ENCODE data around the gene SNX5. TPM values are rescaled to one million over a fixed set of nuclear protein-coding genes. Genes with fewer than 3 reads are reported as not detected.

Gene SNX5
- total RNA-seq, 2 donors from 2014 or later, result 207 to 208 TPM

- Mint-ChIP-seq H3K9me3 (no peaks in the 10 kb centered on the region), H3K36me3 (ENCODE audit: insufficient read depth in 2 of 2) (no peaks in the 10 kb centered on the region), H3K4me1 (ENCODE audit: low read depth) (no peaks in the 10 kb centered on the region), H3K27me3 (ENCODE audit: low read depth) (no peaks in the 10 kb centered on the region), H3K27ac (no peak overlapping the region), H3K4me3 (no peak overlapping the region)
- no peak for DNase-seq
- ATAC-seq (replicated peaks in 1 of 2), result no peak
Observed at GRCh38 chr20:18004384-18005031, 35.9 kb upstream of the SNX5 start.

- no peaks in the 10 kb centered on the region for H3K36me3 Mint-ChIP-seq (ENCODE audit: insufficient read depth in 2 of 2)
- H3K4me1 Mint-ChIP-seq (ENCODE audit: low read depth), result no peaks in the 10 kb centered on the region
- H3K4me3 Mint-ChIP-seq, result no peak overlapping the region
- no peaks in the 10 kb centered on the region for H3K27me3 Mint-ChIP-seq (ENCODE audit: low read depth)
- ATAC-seq (replicated peaks in 1 of 2) (no peak), DNase-seq (no peak)
- H3K27ac Mint-ChIP-seq, result no peak overlapping the region
- H3K9me3 Mint-ChIP-seq, result no peaks in the 10 kb centered on the region
Observed at GRCh38 chr20:18003897-18004296, 35.3 kb upstream of the SNX5 start.

- no peak overlapping the region for H3K4me3 Mint-ChIP-seq
- H3K27ac Mint-ChIP-seq, result no peak overlapping the region
- no peaks in the 10 kb centered on the region for H3K36me3 Mint-ChIP-seq (ENCODE audit: insufficient read depth in 2 of 2)
- no peak for DNase-seq
- H3K9me3 Mint-ChIP-seq, result no peaks in the 10 kb centered on the region
- peaks cover 5% of the 10 kb centered on the region for H3K27me3 Mint-ChIP-seq (ENCODE audit: low read depth)
- ATAC-seq (replicated peaks in 1 of 2), result no peak
- peaks cover 3% of the 10 kb centered on the region for H3K4me1 Mint-ChIP-seq (ENCODE audit: low read depth)
Observed at GRCh38 chr20:18001131-18001921, 32.7 kb upstream of the SNX5 start.

GRCh38 chr20:17999566-17999965 lies 31.0 kb upstream of the SNX5 start:
- Mint-ChIP-seq H3K4me3 (no peak overlapping the region), H3K9me3 (no peaks in the 10 kb centered on the region)
- ATAC-seq (replicated peaks in 1 of 2), result no peak

GRCh38 chr20:17998446-17998845 lies 29.9 kb upstream of the SNX5 start:
- Mint-ChIP-seq H3K27ac (no peak overlapping the region), H3K36me3 (ENCODE audit: insufficient read depth in 2 of 2) (no peaks in the 10 kb centered on the region)
- ATAC-seq (replicated peaks in 1 of 2), result no peak

More at GRCh38 chr20:17999566-17999965, 31.0 kb upstream of the SNX5 start:
- no peak for DNase-seq
- H3K4me1 Mint-ChIP-seq (ENCODE audit: low read depth), result peaks cover 9% of the 10 kb centered on the region
- no peak overlapping the region for H3K27ac Mint-ChIP-seq
- no peaks in the 10 kb centered on the region for H3K36me3 Mint-ChIP-seq (ENCODE audit: insufficient read depth in 2 of 2)
- peaks cover 5% of the 10 kb centered on the region for H3K27me3 Mint-ChIP-seq (ENCODE audit: low read depth)

GRCh38 chr20:17995967-17996819 lies 27.6 kb upstream of the SNX5 start:
- Mint-ChIP-seq H3K4me1 (ENCODE audit: low read depth) (peaks cover 29% of the 10 kb centered on the region), H3K4me3 (no peak overlapping the region), H3K27ac (no peak overlapping the region), H3K27me3 (ENCODE audit: low read depth) (peaks cover 5% of the 10 kb centered on the region), H3K36me3 (ENCODE audit: insufficient read depth in 2 of 2) (no peaks in the 10 kb centered on the region), H3K9me3 (no peaks in the 10 kb centered on the region)
- DNase-seq, result peak; percentile 45 to 58
- peak; percentile 39 to 43 for ATAC-seq (replicated peaks in 1 of 2)

More at GRCh38 chr20:17998446-17998845, 29.9 kb upstream of the SNX5 start:
- no peak for DNase-seq
- Mint-ChIP-seq H3K9me3 (no peaks in the 10 kb centered on the region), H3K27me3 (ENCODE audit: low read depth) (peaks cover 5% of the 10 kb centered on the region), H3K4me3 (no peak overlapping the region), H3K4me1 (ENCODE audit: low read depth) (peaks cover 12% of the 10 kb centered on the region)

GRCh38 chr20:17993546-17993945 lies 25.0 kb upstream of the SNX5 start:
- Mint-ChIP-seq H3K4me3 (peak overlapping the region in 1 of 2 donors; percentile 73), H3K4me1 (ENCODE audit: low read depth) (peaks cover 29% of the 10 kb centered on the region), H3K27me3 (ENCODE audit: low read depth) (peaks cover 5% of the 10 kb centered on the region), H3K9me3 (no peaks in the 10 kb centered on the region), H3K27ac (peak overlapping the region; percentile 60), H3K36me3 (ENCODE audit: insufficient read depth in 2 of 2) (peaks cover 0 to 4% of the 10 kb centered on the region in 2 donors)
- DNase-seq, result no peak
- ATAC-seq (replicated peaks in 1 of 2), result no peak

- H3K27me3 Mint-ChIP-seq (ENCODE audit: low read depth), result peaks cover 5% of the 10 kb centered on the region
- peaks cover 33% of the 10 kb centered on the region for H3K4me1 Mint-ChIP-seq (ENCODE audit: low read depth)
- peak overlapping the region; percentile 68 for H3K27ac Mint-ChIP-seq
- H3K36me3 Mint-ChIP-seq (ENCODE audit: insufficient read depth in 2 of 2), result peaks cover 0 to 4% of the 10 kb centered on the region in 2 donors
- H3K9me3 Mint-ChIP-seq, result no peaks in the 10 kb centered on the region
- DNase-seq, result no peak
- peak; percentile 16 to 42 for ATAC-seq (replicated peaks in 1 of 2)
- peak overlapping the region; percentile 73 to 77 for H3K4me3 Mint-ChIP-seq
Observed at GRCh38 chr20:17992847-17993513, 24.4 kb upstream of the SNX5 start.

GRCh38 chr20:17992224-17992637 lies 23.6 kb upstream of the SNX5 start:
- peaks cover 41% of the 10 kb centered on the region for H3K4me1 Mint-ChIP-seq (ENCODE audit: low read depth)
- peak; percentile 87 for ATAC-seq (replicated peaks in 1 of 2)
- H3K27ac Mint-ChIP-seq, result peak overlapping the region; percentile 68
- no peaks in the 10 kb centered on the region for H3K27me3 Mint-ChIP-seq (ENCODE audit: low read depth)
- peak overlapping the region; percentile 73 to 77 for H3K4me3 Mint-ChIP-seq
- peak; percentile 62 to 74 for DNase-seq
- H3K36me3 Mint-ChIP-seq (ENCODE audit: insufficient read depth in 2 of 2), result peaks cover 0 to 10% of the 10 kb centered on the region in 2 donors
- no peaks in the 10 kb centered on the region for H3K9me3 Mint-ChIP-seq

- Mint-ChIP-seq H3K4me1 (ENCODE audit: low read depth) (peaks cover 35% of the 10 kb centered on the region), H3K9me3 (no peaks in the 10 kb centered on the region), H3K36me3 (ENCODE audit: insufficient read depth in 2 of 2) (peaks cover 0 to 16% of the 10 kb centered on the region in 2 donors), H3K4me3 (no peak overlapping the region), H3K27ac (no peak overlapping the region), H3K27me3 (ENCODE audit: low read depth) (no peaks in the 10 kb centered on the region)
- ATAC-seq (replicated peaks in 1 of 2) (no peak), DNase-seq (no peak)
Observed at GRCh38 chr20:17990278-17990972, 21.8 kb upstream of the SNX5 start.

GRCh38 chr20:17987988-17988387 lies 19.4 kb upstream of the SNX5 start:
- DNase-seq, result no peak
- H3K36me3 Mint-ChIP-seq (ENCODE audit: insufficient read depth in 2 of 2), result peaks cover 0 to 22% of the 10 kb centered on the region in 2 donors
- no peaks in the 10 kb centered on the region for H3K27me3 Mint-ChIP-seq (ENCODE audit: low read depth)
- H3K9me3 Mint-ChIP-seq, result no peaks in the 10 kb centered on the region
- no peak for ATAC-seq (replicated peaks in 1 of 2)
- peaks cover 27% of the 10 kb centered on the region for H3K4me1 Mint-ChIP-seq (ENCODE audit: low read depth)
- H3K4me3 Mint-ChIP-seq, result no peak overlapping the region
- H3K27ac Mint-ChIP-seq, result no peak overlapping the region

- no peaks in the 10 kb centered on the region for H3K9me3 Mint-ChIP-seq
- ATAC-seq (replicated peaks in 1 of 2) (no peak), DNase-seq (no peak)
- peaks cover 3 to 28% of the 10 kb centered on the region in 2 donors for H3K36me3 Mint-ChIP-seq (ENCODE audit: insufficient read depth in 2 of 2)
- H3K27me3 Mint-ChIP-seq (ENCODE audit: low read depth), result no peaks in the 10 kb centered on the region
- no peak overlapping the region for H3K4me3 Mint-ChIP-seq
- peaks cover 15% of the 10 kb centered on the region for H3K4me1 Mint-ChIP-seq (ENCODE audit: low read depth)
- H3K27ac Mint-ChIP-seq, result no peak overlapping the region
Observed at GRCh38 chr20:17985388-17986018, 16.9 kb upstream of the SNX5 start.

Measured in activated T-cell treated with anti-CD3 and anti-CD28 coated beads, Interleukin-2, amount 50 U/mL, for 72 hours (primary cell).